HL-60/S4 (cell line): ENCODE results near the gene PEX5L.

Experiments
- in situ Hi-C: fragments of 300-500 bp; cut with MboI; formaldehyde crosslinking; loops from 2 replicates; pipeline ENCODE4 v1.14.3; 2022; ENCODE audit warnings: low sequenced_read_pairs

Gene PEX5L

DNA sequence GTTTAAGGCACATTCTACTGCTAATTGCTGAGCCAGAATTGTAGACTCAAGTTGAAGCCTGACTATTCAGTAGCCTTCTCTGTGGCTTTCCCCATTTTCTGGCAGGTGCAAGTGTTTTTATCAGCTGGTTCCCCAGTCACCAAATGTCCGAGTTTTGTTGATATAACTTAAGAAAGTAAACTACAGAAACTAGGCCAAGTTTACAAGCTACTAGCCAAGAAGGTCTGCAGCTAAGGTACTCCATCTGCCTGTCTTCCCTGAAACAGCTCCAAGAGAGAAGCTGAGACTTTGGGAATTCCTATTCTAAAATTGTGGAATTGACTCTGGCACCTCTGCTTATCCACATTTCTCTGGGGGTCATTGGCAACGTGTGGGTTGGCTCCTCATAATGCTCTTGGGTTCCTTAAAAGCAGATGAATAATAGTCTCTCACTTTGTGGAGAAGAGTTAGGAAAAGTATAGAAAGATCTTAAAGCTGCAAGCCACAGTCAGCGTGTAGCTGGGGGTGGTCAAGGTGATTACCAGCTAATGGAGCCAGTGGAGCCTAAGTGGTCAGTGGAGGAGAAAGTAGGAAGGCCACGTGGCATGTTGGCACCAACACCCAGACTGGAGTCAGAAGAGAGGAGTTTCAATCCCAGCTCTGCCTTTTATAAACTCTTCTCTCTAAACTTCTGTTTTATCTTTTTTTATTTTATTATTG, 128.8 kb downstream of the PEX5L start:
- in situ Hi-C loops, result no loop called here

DNA sequence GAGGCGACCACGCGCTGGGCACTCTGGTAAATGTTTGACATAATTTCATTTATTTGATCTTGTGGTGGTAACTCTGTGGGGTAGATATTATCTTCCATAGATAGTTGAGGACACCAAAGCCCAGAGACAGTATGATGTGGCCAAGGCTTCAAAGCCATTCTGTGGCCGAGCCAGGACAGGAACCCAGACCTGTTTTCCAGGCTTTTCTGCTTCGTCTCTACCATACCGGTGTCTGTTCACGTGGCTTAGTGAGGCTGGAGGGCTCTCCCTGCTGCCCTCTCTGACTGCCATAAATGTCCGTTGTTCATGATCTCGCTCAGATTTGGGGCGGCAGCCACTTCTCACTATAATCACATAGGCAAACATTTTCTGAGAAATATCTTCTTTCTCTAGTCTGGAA, 134.7 kb downstream of the PEX5L start:
- in situ Hi-C loops, result no loop called here

DNA sequence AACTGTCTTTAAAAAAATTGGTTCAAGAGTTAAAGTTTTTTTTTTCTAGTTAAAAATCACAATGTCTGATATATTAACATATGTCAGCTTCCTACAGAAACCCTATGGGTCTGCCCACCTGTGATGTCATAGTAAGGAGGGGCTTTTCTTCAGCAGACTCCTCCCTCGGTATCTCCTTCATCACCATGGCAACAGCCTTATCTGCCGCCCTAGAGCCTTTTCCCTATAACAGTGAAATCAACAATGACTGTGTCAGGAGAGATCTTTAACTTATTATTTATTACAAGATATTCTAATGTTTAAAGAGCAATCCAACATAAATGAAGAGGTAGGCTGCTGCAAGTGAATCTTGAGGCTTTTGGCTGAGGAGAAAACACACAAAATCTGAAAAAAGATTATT, 138.7 kb downstream of the PEX5L start:
- in situ Hi-C loops, result no loop called here

DNA sequence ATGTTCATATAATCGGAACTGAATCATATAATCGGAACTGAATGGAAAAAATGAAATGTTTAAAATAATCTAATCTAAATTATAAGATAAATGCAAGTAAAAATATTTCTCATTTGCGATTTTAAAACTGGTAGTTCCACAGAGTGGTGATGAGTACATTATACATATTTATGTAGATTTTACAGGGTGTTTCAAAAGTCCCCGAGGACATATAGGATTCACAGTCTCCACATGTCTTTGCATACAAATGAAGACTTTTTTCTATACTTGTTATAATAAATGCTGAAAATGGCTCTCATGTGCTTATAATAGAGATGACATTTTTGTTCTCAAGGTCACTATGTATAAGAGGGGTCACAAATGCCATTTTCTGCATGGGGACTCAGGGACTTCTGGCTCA, 139.5 kb downstream of the PEX5L start:
- in situ Hi-C loops, result no loop called here

DNA sequence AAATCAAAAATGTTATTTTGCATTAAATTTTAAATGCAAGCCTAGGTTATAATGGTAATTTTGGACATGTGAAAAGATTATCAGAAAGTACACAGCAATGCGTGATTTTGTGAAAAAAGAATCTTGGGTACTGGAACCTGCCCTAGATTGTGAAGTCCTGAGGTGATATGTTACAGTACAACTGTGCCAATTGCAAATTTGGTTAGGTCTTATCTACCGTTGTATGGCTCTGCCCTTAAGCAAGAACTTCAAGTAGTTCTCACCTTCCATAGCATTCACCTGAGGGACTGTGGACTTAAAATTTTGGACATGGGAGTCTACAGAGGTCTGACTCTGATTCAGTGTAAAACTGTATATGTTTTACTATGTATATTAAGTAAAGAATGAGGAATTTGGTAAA, 140.2 kb downstream of the PEX5L start:
- in situ Hi-C loops, result no loop called here

DNA sequence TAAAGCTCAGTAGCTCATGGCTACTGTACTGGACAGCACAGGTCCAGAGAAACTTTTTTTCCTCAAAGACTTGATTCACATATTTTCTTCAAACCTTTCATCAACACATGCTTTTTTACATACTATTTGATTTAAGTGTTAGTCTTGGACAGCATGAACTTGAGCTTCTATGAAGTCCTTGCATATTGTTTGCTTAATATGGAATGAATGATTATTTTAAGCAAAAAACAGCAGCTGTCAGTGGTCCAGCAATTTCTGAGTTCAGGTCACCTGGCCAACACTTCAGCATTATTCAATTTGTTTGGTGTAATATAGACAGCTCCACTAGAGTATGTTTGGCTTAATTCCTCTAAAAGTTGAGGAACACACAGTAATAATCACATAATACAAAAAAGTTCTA, 141.4 kb downstream of the PEX5L start:
- in situ Hi-C loops, result no loop called here

DNA sequence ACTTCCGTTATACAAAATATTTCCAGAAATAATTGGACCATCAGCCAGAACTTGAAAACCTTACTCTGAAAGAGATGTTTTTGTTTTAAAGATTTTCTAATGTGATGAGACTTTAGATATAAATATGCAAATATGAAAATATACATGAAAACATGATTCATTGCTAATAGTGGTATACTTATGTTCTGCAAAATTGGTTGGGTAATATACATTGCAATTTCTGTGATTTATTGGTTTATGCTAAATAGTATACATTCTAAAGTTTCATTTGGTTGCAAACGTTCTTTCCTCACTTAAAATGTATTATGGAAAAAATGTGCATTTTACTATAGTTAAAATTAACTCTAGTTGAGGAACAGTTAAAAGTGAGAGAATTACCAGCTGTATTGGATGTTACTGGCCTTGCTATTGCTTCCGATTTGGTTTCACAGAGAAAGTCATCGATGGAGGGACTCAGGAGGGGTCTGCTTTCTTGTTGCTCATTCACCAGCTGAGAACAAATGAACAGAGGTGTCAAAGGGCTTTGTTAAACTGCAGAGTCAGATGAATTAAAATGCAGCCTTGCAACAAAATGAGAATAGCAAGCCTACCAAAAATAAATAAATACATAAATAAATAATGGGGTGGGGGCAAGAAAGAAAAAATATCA, 149.3 kb downstream of the PEX5L start:
- in situ Hi-C loops, result no loop called here

DNA sequence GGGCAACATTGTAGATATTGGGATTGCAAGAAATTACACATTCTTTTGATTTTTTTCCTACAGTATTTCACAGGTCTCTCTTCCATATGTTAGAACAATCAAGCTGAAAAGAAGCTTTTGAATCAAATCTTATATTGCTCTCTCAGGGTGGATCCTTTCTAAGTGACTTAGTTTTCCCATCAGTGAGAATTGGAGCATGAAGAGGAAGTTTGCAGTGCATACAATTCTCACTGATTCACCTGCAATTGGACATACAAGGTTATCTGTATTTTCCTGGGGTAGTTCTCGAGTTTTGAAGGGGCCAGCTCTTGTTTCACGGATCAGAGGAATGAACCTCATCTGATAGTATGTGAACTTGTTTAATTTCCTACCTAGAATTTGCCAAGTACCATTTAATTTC, 150.8 kb downstream of the PEX5L start:
- in situ Hi-C loops, result no loop called here

DNA sequence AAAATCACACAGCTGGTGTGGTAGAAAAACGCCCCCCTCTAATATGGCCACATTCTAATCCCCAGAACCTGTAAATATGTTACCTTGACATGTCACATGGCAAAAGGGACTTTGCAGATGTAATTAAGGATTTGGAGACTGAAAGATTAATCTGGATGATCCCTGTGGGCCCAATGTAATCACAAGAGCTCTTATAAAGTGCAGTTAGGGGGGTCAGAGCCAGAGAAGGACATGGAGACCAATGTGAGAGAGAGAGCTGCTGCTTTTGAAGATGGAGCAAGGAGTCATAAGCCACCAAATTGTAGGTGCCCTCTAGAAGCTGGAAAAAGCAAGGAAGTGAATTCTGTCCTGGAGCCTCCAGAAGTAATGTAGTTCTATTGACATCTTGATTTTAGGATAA, 152.6 kb downstream of the PEX5L start:
- in situ Hi-C loops, result no loop called here

DNA sequence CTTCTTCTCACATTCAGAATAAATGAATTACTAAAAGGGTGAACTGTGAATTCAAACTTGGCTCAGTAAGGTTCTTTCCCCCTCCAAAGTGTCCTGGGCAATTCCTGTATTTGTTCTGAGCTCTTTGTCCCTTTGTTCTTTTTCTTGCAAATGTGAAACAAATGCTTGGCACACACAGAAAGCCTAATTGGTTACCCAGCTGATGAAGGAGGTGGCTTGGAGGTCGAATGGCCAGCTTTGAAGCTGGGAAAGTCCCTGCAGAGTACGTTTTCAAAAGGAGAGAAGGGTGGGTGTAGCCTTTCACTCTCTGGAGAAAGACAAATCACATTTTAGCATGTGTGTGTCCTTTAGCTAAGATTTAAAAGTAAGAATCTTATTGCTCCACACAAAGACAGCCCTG, 154.4 kb downstream of the PEX5L start:
- in situ Hi-C loops, result no loop called here

DNA sequence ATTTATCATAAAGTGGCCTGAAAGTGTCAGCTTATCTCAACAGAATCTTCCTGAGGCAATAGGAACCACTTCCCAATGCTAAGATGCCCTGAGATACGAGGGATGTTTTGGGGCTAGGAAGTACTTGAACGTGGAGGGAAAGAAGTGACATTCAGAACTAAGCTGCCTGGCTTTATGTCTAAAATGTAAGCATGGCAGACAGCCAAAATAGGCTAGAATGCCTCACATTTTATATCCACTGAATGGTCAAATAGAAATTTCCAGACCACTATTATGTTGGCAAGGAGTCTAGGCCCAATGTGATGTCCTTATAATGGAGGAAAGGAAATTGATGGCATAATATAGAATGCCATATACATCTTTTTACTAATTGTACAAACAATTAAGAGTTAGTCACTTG, 154.9 kb downstream of the PEX5L start:
- in situ Hi-C loops, result no loop called here

DNA sequence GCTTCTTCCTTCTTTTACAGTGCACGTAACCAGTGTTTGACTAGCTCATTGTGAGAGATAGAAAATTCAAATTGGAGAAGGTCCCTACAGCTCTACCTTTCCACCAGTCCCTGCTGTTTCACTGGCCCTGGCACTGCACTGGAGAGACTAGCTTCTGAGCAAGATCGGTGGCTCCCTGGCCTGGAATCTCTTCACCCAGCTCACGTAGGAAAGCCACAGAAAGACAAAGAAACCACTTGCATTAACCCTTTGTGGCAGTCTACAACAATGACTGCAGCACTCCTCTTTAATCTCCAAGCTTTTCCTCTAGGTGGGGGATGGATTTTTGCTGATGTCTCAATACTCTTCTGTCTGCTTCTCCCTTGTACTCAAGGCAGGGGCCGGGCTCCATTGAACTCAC, 155.9 kb downstream of the PEX5L start:
- in situ Hi-C loops, result no loop called here

DNA sequence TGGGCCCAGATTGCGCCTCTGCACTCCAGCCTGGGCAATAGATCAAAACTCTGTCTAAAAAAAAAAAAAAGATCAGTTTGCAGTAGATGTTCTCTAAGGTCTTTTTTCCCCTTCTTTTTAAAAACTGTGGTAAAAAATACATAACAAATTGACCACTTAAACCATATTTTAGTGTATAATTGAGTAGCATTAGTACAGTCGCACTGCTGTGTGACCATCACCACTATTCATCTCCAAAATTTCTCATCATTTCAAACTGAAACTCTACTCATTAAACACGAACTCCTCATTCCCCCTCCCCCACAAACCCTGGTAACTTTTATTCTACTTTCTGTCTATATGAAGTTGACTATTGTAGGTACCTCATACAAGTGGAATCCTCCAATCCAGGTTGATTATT, 160.3 kb downstream of the PEX5L start:
- in situ Hi-C loops, result no loop called here

DNA sequence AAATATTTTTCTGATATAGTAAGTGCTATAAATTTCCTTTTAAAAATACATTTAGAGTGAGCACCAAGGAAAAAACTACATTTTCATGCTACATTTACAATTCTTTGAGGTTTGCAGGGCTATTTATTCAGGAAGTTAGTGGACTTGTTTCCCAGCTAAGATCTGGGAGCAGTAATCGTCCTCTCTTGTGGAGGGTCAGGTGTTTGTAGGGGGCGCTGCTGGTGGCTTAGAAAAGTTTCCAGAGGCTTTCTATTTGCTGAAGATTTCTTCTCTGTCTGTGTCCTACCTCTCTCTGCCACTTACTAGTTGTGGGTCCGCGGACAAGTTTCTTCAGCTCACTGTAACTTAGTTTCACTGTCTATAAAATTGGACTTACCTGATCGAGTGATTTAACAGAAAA, 163.9 kb downstream of the PEX5L start:
- in situ Hi-C loops, result no loop called here

DNA sequence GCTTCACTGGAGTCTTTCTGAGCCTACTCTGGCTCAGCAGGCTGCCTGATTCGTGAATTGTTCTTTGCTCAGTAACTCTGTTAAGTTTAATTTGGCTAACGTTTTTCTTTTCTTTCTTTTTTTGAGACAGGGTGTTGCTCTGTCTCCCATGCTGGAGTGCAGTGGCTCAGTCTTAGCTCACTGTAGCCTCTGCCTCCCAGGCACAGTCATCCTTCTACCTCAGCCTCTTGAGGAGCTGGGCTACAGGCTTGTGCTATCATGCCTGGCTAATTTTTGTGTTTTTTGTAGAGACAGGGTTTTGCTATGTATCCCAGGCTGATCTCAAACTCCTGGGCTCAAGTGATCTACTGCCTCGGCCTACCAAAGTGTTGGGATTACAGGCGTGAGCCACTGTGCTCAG, 165.0 kb downstream of the PEX5L start:
- in situ Hi-C loops, result no loop called here

DNA sequence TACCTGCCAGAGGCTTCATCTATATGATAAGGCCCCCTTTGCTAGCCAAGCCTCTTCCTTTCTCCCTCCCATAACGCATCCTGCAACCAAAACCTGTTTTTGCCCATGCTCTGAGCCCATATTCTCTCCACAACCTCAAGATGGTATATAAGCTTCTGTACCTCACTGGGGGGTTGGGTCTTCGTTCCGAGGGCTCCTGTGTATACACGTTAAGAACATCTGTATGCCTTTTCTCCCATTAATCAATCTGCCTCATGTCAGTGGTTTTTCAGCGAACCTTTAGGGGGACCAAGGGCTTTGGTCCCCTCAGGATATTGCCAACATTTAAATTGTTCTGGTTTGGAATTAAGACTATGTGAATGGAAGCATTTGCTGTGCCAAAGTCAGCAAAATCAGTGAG, 168.0 kb downstream of the PEX5L start:
- in situ Hi-C loops, result no loop called here

DNA sequence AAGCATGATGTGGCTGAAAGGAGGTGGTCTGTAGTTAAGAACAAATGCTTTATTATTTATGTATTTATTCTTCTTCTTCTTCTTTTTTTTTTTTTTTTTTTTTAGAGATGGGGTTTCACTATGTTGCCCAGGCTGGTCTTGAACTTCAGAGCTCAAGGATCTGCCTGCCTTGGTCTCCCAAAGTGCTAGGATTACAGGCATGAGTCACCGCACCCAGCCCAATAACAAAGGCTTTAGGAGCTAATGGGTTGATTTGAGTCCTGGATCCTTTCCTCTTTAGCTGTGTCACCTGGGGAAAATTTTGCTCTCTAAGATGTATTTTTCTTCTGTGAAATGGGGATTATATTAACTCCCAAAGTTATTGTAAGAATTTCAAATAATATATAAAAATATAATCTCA, 168.8 kb downstream of the PEX5L start:
- in situ Hi-C loops, result no loop called here

DNA sequence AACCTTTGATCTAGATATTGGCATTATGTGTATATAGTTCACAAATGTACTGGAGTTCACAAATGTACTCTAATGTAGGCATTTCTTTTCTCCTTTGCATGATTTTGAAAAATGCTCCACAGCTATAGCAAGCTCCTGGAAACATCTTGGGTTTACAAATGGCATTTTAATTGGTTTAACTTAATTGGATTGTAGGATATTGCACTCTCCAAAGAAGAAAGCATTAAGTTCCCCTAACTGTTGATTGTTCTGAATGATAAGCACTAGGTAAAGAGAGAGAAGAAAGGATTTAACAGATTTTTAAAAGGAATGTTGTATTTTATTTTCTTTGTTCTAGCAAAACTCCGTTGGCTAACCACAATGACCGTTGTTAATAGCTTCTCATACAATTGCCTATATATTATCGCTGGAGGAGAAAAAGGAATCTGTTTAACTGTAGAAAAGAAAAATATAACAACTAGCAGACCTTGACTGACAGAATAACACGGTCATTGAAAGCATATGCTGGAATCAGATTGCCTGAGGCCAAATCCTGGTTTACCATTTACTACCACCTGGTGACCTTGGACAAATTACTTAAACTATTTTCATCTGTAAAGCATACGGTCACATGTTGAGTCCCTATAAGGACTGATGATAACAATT, 170.8 kb downstream of the PEX5L start:
- in situ Hi-C loops, result no loop called here

DNA sequence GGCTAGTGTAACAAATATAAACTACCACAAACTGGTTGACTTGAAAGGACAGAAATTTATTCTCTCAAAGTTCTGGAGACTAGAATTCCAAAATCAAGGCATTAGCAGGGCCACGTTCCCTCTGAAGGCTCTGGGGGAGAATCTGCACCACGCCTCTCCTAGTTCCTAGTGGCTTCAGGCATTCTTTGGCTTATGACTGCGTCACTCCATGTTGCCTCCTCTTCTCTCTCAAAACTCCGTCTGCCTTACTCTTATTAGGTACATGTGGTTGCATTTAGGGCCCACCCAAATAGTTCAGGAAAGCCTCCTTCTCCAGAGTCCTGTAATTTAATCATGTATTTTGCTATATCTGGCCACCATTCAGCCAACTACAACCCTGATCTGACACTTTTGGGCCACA, 174.8 kb downstream of the PEX5L start:
- in situ Hi-C loops, result no loop called here

DNA sequence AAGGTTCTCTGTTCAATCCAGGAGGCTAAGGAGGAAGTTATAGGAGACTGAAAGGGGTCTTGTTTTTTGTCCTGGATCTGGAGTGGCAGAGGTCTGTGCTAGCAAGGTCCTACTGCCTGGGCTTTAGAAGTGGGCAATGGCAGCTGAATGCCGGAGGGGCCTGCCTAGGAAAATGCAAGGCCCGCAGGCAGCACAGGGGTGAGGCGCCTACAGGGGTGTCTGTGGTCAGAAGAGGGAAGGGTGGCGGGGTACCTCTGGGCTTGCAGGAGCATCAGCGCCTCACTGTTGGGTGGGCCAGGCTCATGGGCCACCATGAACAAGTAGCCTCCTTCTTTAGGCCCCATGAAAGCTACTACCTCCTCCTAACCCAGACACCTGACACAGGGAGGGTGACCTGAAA, 175.4 kb downstream of the PEX5L start:
- in situ Hi-C loops, result no loop called here

DNA sequence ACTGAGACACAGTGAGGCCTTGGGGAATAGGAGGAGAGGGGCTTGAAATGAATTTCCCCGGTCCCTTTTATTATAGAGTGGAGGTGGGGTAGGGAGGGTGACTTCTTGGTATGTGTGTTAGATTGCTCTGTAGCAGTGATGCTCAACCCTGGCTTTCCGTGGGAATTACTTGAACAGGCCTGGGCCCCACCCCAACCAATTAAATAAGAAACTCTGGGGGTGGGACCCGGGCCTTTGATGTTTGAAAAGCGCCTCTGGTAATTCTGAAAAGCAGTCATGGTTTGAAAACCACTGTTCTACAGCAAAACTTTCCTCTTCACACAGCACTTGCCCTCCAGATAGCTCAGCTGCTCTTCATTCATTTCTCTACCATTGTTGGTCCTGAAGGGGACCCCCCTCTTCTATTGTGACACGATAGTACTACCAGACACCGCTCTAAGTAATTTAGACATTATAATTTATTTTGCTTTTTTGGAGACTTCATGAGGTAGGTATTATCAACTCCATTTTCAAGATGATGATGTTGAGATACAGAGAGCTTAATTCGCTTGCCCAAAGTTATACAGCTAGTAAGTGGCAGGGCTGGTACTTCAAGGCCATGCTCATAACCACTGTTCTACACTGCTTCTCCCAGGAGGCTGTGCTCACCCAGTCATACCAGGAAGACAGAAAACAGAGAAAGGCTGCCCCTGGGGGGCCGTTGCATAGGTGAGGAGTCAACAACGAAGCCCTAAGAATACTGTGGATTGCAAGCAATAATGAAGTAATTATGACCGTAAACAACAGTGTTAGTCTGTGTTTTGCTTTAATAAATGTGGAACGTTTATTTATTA, 176.2 kb downstream of the PEX5L start:
- in situ Hi-C loops, result no loop called here

DNA sequence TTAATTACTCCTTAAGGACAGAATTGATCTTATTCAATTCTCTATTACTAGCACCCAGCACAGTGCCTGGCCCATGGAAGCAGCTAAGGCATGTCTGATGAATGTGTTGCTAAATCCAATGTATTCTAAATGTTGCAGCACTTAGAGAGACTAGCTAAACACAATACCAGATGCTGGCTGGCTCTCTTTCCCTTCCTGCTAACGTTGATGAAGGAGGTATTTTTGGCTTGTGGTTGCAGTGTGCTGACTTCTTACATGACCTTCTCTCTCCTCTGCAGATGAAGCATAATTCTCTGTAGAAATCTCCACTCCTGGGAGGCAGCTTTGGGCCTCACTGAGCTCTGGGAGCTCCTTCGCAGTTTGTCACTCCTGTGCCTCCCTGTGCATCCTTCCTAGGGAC, 183.6 kb downstream of the PEX5L start:
- in situ Hi-C loops, result no loop called here
